NT2/D1 (cell line): ENCODE data around the gene IGFBP5.

Experiments used
- YY1 ChIP-seq: IDR thresholded peaks from 2 replicates; pipeline ENCODE4 v1.6.1; 2011; ENCODE audit not compliant: insufficient read length, insufficient read depth
- ZNF274 ChIP-seq: IDR thresholded peaks from 2 replicates; pipeline ENCODE4 v1.6.1; 2011; ENCODE audit warnings: mild to moderate bottlenecking, low read depth, low read length

GRCh38 chr2:216657086-216657855 is 38.1 kb downstream of the IGFBP5 start:
- TF ChIP-seq YY1, result no peak
- TF ChIP-seq ZNF274, result no peak
